GM23338 (cell line): ENCODE data around the gene NTM. TPM values are rescaled to one million over a fixed set of nuclear protein-coding genes. Genes with fewer than 3 reads are reported as not detected.
A peak's percentile ranks its signal among the peaks of the same experiment; 100 is the strongest.

Experiments
- ATAC-seq: fragments of 200-7000 bp; cut with Tn5 transposase; 3 replicates; pipeline ENCODE4 v1.9.1; 2020
- DNase-seq: peaks from one replicate; pipeline ENCODE4 v3.0.0-alpha.2; 2015; ENCODE audit warnings: low spot score
- H2AFZ ChIP-seq: fragments of 200-600 bp; sonication (generic); 2 replicates; pipeline ENCODE4 v1.8.0; 2016; ENCODE audit warnings: antibody characterized with exemption, mild to moderate bottlenecking, moderate library complexity
- H3F3A ChIP-seq: fragments of 200-600 bp; sonication (generic); replicated peaks from 2 replicates; pipeline ENCODE4 v1.8.0; 2017; ENCODE audit warnings: antibody characterized with exemption, mixed run types, low read depth
- H3K27ac ChIP-seq: fragments of 200-600 bp; sonication (generic); 2 replicates; pipeline ENCODE4 v1.6.1; 2016; ENCODE audit warnings: low read depth
- H3K27me3 ChIP-seq: fragments of 200-600 bp; sonication (generic); 2 replicates; pipeline ENCODE4 v1.8.0; 2016; ENCODE audit warnings: mild to moderate bottlenecking, mixed run types, moderate library complexity; ENCODE audit not compliant: insufficient read depth
- H3K36me3 ChIP-seq: fragments of 200-600 bp; sonication (generic); 2 replicates; pipeline ENCODE4 v1.8.0; 2016; ENCODE audit warnings: mild to moderate bottlenecking; ENCODE audit not compliant: insufficient read depth
- H3K4me1 ChIP-seq: fragments of 200-600 bp; sonication (generic); 2 replicates; pipeline ENCODE4 v1.8.0; 2016; ENCODE audit warnings: mild to moderate bottlenecking, moderate library complexity; ENCODE audit not compliant: insufficient read depth
- H3K4me2 ChIP-seq: fragments of 200-600 bp; sonication (generic); 2 replicates; pipeline ENCODE4 v1.7.1; 2017; ENCODE audit warnings: mixed run types
- H3K4me3 ChIP-seq: fragments of 200-600 bp; sonication (generic); 2 replicates; pipeline ENCODE4 v1.6.1; 2016; ENCODE audit warnings: mixed run types
- H3K79me2 ChIP-seq: fragments of 200-600 bp; sonication (generic); replicated peaks from 2 replicates; pipeline ENCODE4 v1.8.0; 2017; ENCODE audit warnings: mild to moderate bottlenecking; ENCODE audit not compliant: insufficient read depth
- H3K9me2 ChIP-seq: fragments of 200-600 bp; sonication (generic); 2 replicates; pipeline ENCODE4 v1.8.0; 2017; ENCODE audit not compliant: insufficient read depth
- H4K20me1 ChIP-seq: fragments of 200-600 bp; sonication (generic); replicated peaks from 2 replicates; pipeline ENCODE4 v1.8.0; 2017; ENCODE audit warnings: mild to moderate bottlenecking; ENCODE audit not compliant: insufficient read depth
- H3K27ac Mint-ChIP-seq: 2 replicates; pipeline ENCODE4 v1.8.0; 2020; ENCODE audit warnings: inconsistent platforms, mild to moderate bottlenecking, moderate library complexity, mixed read lengths
- H3K27me3 Mint-ChIP-seq: 3 replicates; pipeline ENCODE4 v1.8.0; 2022; ENCODE audit warnings: low read depth, mild to moderate bottlenecking, moderate library complexity, mixed read lengths, inconsistent platforms; ENCODE audit not compliant: insufficient read depth, poor library complexity
- H3K36me3 Mint-ChIP-seq: 3 replicates; pipeline ENCODE4 v1.8.0; 2021; ENCODE audit warnings: low read depth, mild to moderate bottlenecking, inconsistent platforms, moderate library complexity, mixed read lengths
- H3K4me1 Mint-ChIP-seq: 3 replicates; pipeline ENCODE4 v1.8.0; 2020; ENCODE audit warnings: mild to moderate bottlenecking, inconsistent platforms, mixed read lengths
- H3K4me3 Mint-ChIP-seq: 3 replicates; pipeline ENCODE4 v1.8.0; 2021; ENCODE audit warnings: moderate library complexity, mild to moderate bottlenecking, inconsistent platforms, mixed read lengths
- H3K9me3 Mint-ChIP-seq: 3 replicates; pipeline ENCODE4 v1.8.0; 2020; ENCODE audit warnings: moderate library complexity, mild to moderate bottlenecking, inconsistent platforms, mixed read lengths
- ETS1 ChIP-seq: IDR thresholded peaks from 2 replicates; pipeline ENCODE4 v1.6.1; 2016; ENCODE audit warnings: antibody characterized with exemption
- EZH2 ChIP-seq: fragments of 200-600 bp; sonication (generic); IDR thresholded peaks from one replicate; pipeline ENCODE4 v1.8.0; 2017; ENCODE audit warnings: antibody characterized with exemption, mild to moderate bottlenecking, low read depth; ENCODE audit not compliant: unreplicated experiment
- EZH2phosphoT487 ChIP-seq: fragments of 200-600 bp; sonication (generic); IDR thresholded peaks from one replicate; pipeline ENCODE4 v1.8.1; 2018; ENCODE audit warnings: antibody characterized with exemption; ENCODE audit not compliant: unreplicated experiment
- REST ChIP-seq: IDR thresholded peaks from one replicate; pipeline ENCODE4 v1.6.1; 2018; ENCODE audit warnings: antibody characterized with exemption; ENCODE audit not compliant: unreplicated experiment
- ZNF331 ChIP-seq: fragments of 250-450 bp; sonication (Bioruptor Pico); IDR thresholded peaks from 2 replicates; pipeline ENCODE4 v1.5.0; 2020; ENCODE audit warnings: low read depth, mild to moderate bottlenecking, moderate library complexity
- polyA plus RNA-seq: library from polyadenylated mRNA; unstranded; fragments of >200 nt; fragmentation: Nextera tagmentation; extraction: Ambion mirVana; gene quantifications from 2 replicates; pipeline ENCODE4 v1.2.1, GENCODE V29; 2016
- total RNA-seq: library from RNA; depleted of rRNA; stranded (reverse); fragments of >200 nt; shearing (Covaris generic); gene quantifications from 2 replicates; pipeline ENCODE4 v1.2.3, GENCODE V29; 2014
- TF ChIP-seq, protein P1 (sequence below), 2 experiments: fragments of 200-600 bp in 1 of 2; sonication (generic) in 1 of 2; conservative IDR thresholded peaks; 2 replicates each; pipeline versions ENCODE4 v1.5.1 to v1.6.1; 2016 to 2017; ENCODE audit warnings: antibody characterized with exemption in 2 of 2, low read depth in 2 of 2, mild to moderate bottlenecking in 2 of 2, moderate library complexity in 1 of 2

NTM gene
- total and polyA plus RNA-seq, 2 experiments from 2014 or later = 10.6 to 14.6 TPM

DNA sequence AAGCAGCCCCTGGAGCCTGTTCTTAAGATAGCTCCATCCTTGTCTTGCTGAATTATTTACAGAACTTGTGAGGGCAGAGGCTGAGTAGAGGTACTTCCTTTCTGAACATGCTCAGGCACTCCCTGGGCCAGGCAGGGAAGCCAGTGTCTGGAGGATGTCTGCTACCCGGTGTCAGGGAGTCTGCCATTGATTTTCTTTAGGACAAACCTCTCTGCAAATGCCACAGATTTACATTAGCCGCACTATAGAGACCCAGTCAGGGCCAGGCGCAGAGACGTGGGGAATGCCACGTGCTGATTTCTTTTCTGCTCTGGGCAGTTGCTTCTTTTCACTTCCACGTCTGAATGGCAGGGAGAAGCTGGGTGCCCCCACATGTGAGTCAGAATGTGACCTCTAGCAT, 585.5 kb downstream of the NTM start:
- Mint-ChIP-seq H3K9me3 (no peaks in the 10 kb centered on the region; the same call in 2 of the 3 replicates), H3K4me3 (no peak overlapping the region), H3K27ac (no peak overlapping the region; the same call in 1 of the 2 replicates), H3K27me3 (no peaks in the 10 kb centered on the region), H3K36me3 (peaks cover 7% of the 10 kb centered on the region), H3K4me1 (peaks cover 29% of the 10 kb centered on the region)
- H3K4me3 ChIP-seq = no peak overlapping the region
- TF ChIP-seq, protein P1, sequence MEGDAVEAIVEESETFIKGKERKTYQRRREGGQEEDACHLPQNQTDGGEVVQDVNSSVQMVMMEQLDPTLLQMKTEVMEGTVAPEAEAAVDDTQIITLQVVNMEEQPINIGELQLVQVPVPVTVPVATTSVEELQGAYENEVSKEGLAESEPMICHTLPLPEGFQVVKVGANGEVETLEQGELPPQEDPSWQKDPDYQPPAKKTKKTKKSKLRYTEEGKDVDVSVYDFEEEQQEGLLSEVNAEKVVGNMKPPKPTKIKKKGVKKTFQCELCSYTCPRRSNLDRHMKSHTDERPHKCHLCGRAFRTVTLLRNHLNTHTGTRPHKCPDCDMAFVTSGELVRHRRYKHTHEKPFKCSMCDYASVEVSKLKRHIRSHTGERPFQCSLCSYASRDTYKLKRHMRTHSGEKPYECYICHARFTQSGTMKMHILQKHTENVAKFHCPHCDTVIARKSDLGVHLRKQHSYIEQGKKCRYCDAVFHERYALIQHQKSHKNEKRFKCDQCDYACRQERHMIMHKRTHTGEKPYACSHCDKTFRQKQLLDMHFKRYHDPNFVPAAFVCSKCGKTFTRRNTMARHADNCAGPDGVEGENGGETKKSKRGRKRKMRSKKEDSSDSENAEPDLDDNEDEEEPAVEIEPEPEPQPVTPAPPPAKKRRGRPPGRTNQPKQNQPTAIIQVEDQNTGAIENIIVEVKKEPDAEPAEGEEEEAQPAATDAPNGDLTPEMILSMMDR (conservative IDR thresholded peaks at IDR 0.05; ENCODE audit: low read depth in 2 of 2) = no peak
- no peak for TF ChIP-seq ETS1
- TF ChIP-seq EZH2 = no peak
- TF ChIP-seq EZH2phosphoT487 = no peak
- TF ChIP-seq REST = no peak
- TF ChIP-seq ZNF331 (CRISPR knock-in tag) = no peak
- DNase-seq (peak; percentile 12), ATAC-seq (peak; percentile 67)
- no peaks in the 10 kb centered on the region for H3K79me2 ChIP-seq
- no peak overlapping the region for H3K4me2 ChIP-seq
- H3K36me3 ChIP-seq = no peaks in the 10 kb centered on the region
- no peaks in the 10 kb centered on the region for H3K27me3 ChIP-seq
- H3K9me2 ChIP-seq = peaks cover 10% of the 10 kb centered on the region
- H3F3A ChIP-seq = no peaks in the 10 kb centered on the region
- no peak overlapping the region for H2AFZ ChIP-seq
- no peak overlapping the region for H3K27ac ChIP-seq
- peaks cover 16% of the 10 kb centered on the region for H3K4me1 ChIP-seq
- peaks cover 4% of the 10 kb centered on the region; the same call in 1 of the 2 replicates for H4K20me1 ChIP-seq

DNA sequence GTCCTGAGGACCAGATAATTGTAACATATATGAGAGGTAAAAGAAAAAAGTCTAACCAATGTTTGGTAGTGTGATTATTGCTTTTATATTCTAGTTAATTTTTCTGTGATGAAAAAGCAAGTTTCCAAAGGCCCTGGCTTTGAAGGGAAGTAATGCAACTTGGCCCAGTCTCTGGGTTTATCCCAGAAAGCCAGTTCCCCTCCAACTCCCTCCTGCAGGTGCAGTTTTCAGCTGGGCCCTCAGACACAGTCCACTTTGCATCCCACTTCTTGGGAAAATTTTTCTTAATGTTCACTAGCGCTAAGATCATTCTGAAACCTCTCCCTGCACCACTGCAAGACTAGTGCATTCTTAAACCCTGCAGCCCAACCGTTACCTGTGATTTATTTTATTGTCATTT, 586.8 kb downstream of the NTM start:
- H3K27me3 Mint-ChIP-seq = no peaks in the 10 kb centered on the region

More for the DNA sequence above, 586.8 kb downstream of the NTM start:
- Mint-ChIP-seq H3K4me1 (peaks cover 29% of the 10 kb centered on the region), H3K9me3 (no peaks in the 10 kb centered on the region; the same call in 2 of the 3 replicates), H3K36me3 (peaks cover 7% of the 10 kb centered on the region), H3K4me3 (no peak overlapping the region), H3K27ac (peak overlapping the region; percentile 45; the same call in 1 of the 2 replicates)
- Histone ChIP-seq H3K36me3 (no peaks in the 10 kb centered on the region), H4K20me1 (peaks cover 4% of the 10 kb centered on the region; the same call in 1 of the 2 replicates), H3K9me2 (peaks cover 12% of the 10 kb centered on the region), H3K4me1 (peaks cover 16% of the 10 kb centered on the region), H2AFZ (no peak overlapping the region), H3F3A (no peaks in the 10 kb centered on the region), H3K4me3 (no peak overlapping the region), H3K4me2 (no peak overlapping the region), H3K27ac (no peak overlapping the region), H3K79me2 (no peaks in the 10 kb centered on the region), H3K27me3 (no peaks in the 10 kb centered on the region)
- DNase-seq (no peak), ATAC-seq (no peak)
- TF ChIP-seq REST = no peak
